ENCODE measurements around the gene SRGAP3. TPM values are rescaled to one million over a fixed set of nuclear protein-coding genes. Genes with fewer than 3 reads are reported as not detected.

Gene SRGAP3
- total RNA-seq, 1 donor from 2014 or later: 7.1 TPM

DNA sequence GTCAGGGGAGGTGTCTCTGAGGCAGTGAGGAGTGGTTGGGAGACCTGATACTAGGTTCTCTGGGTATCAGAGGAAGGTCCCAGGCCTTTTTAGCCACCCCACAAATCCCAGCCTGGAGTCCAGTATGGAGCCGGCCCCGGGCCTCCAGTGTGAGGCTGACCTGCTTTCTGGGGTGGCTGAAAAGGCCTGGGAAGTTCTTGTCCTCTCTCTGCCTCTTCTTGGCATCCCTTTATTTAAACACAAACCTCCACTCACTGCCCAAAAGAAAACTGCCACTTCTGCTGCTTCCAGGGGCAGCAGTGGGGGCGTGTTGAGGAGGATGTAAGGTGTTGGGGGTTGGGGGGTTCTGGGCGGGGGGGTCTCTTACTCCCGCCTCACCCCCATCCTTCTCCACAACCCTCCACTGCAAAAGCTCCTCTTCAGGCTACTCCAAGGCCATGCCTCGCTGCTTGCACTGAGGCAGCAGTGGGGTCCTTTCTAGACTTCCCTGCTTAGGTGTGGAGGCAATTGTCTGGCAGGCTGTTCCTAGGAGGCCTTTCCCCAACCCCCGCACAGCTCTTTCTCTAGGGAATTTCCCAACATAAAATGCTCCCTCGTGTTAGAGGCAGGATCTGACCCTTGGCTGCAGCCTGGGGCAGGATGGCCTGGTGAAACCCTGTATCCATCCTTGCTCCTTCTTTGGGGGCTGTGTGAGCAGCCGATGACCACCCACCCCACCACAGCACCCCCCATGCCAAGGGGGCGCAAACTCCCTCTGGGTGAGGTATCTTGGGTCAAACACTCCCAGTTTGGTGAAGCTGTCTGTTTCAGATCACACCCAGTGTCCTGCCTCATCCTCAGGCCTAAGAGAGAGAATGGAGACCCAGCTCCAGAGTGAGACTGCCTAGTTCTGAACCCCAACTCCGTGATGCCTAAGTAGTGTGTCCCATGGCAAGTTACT lies 274.1 kb downstream of the SRGAP3 start:
- intact Hi-C loops (cut with micrococcal nuclease): no loop called here

DNA sequence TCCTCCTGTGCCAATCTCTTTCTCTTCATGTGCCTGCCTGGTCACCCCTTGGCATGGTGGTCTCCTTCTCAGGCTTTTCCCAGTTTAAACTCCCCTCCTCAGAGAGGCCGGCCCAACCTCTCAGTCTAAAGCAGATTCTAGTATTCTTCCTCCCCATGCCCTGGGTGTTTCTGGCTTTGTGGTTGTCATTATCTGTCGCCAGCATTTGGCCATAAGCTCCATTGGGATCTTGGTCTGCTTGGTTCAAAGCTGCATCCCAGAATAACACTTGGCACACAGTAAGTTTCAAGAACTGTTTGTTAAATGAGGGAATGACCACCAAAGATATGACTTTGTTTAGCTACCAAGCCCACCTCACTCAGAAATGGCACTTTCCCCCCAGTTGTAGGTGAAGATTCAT lies 275.0 kb downstream of the SRGAP3 start:
- intact Hi-C loops (cut with micrococcal nuclease): loop anchor here (5.0 kb wide), 1 partner anchor 273 kb away; the partner anchor contains the start of gene SRGAP3

- intact Hi-C loops (cut with micrococcal nuclease): loop anchor here (5.0 kb wide), 1 partner anchor 275 kb away; the partner anchor contains the start of gene SRGAP3
These were observed 276.8 kb downstream of the SRGAP3 start for GRCh38 chr3:8972639-8973038.

GRCh38 chr3:8970971-8971589 lies 278.4 kb downstream of the SRGAP3 start:
- intact Hi-C loops (cut with micrococcal nuclease): loop anchor here (1.0 to 5.0 kb wide), 3 partner anchors 96 to 331 kb away; partner anchors contain the start of gene SRGAP3

- intact Hi-C loops (cut with micrococcal nuclease): no loop called here
These were observed 280.2 kb downstream of the SRGAP3 start for GRCh38 chr3:8969241-8969640.

- intact Hi-C loops (cut with micrococcal nuclease): no loop called here
These were observed 281.0 kb downstream of the SRGAP3 start for GRCh38 chr3:8968375-8968882.

- intact Hi-C loops (cut with micrococcal nuclease): no loop called here
These were observed 281.9 kb downstream of the SRGAP3 start for GRCh38 chr3:8967553-8967952.

GRCh38 chr3:8966820-8967348 lies 282.6 kb downstream of the SRGAP3 start:
- intact Hi-C loops (cut with micrococcal nuclease): no loop called here

DNA sequence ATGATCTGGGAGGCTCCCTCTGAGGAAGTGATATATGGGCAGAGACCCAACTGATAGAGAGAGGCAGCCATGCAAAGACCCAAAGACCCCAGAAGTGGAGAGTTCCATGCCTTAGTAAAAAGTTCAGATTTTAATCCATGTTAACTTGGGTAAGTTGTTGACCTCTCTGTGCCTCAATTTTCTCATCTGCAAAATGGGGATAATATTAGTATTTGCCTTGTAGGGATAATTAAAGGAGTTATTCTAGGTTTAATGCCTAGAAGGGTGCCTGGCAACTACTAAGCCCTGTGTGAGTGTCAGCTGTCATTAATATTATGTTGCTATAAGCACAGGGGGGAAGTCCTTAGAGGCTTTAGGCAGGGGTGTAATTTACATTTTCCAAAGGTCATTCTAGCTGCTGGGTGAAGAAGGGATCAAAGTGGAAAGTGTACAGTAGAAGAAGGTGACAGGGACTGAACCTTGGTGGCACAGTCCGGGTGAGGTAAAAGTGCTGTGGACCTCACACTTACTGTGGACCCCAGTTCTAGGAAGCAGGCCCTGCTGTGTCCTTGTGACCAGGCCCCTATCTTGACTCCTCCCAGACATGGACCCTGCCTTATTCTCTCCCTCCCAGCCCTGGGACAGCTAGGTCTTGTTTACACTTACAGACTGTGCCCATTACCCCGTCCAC lies 283.2 kb downstream of the SRGAP3 start:
- intact Hi-C loops (cut with micrococcal nuclease): no loop called here

GRCh38 chr3:8964436-8965370 lies 284.7 kb downstream of the SRGAP3 start:
- intact Hi-C loops (cut with micrococcal nuclease): loop anchor here (5.0 kb wide), 1 partner anchor 203 kb away; no protein-coding TSS in a partner anchor

- intact Hi-C loops (cut with micrococcal nuclease): loop anchor here (1.0 to 5.0 kb wide), 4 partner anchors 204 to 686 kb away; partner anchors contain the start of genes MTMR14, SETD5 and THUMPD3
These were observed 286.2 kb downstream of the SRGAP3 start, which contains the start of gene RAD18 for GRCh38 chr3:8963137-8963853. Gene RAD18 (minus strand): TSS chr3:8963472. CDS start chr3:8963385, 87 bp downstream.

- intact Hi-C loops (cut with micrococcal nuclease): loop anchor here (2.0 to 5.0 kb wide), 3 partner anchors 205 to 434 kb away; partner anchors contain the start of genes SETD5 and THUMPD3
These were observed 287.1 kb downstream of the SRGAP3 start for GRCh38 chr3:8962226-8962861.

GRCh38 chr3:8959668-8960067 lies 289.8 kb downstream of the SRGAP3 start:
- intact Hi-C loops (cut with micrococcal nuclease): loop anchor here (5.0 kb wide), 1 partner anchor 208 kb away; no protein-coding TSS in a partner anchor

GRCh38 chr3:8954938-8955763 lies 294.3 kb downstream of the SRGAP3 start:
- intact Hi-C loops (cut with micrococcal nuclease): no loop called here

GRCh38 chr3:8953313-8953712 lies 296.1 kb downstream of the SRGAP3 start:
- intact Hi-C loops (cut with micrococcal nuclease): no loop called here

DNA sequence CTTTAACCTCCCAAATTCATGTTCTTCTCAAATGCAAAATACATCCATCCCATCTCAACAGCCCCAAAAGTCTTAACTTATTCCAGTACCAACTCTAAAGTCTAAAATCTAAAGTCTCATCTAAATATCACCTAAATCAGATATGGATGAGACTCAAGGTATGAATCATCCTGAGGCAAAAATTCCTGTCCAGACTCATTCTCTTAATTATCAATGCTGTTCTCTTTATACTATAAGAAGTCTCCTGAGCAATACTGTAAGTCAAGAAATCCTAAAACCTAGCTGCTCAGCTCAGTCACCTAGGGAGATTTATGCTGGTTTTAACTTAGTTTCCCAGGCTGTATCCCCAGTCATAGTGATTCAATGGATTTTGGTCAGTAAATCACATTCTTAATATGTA lies 297.3 kb downstream of the SRGAP3 start:
- intact Hi-C loops (cut with micrococcal nuclease): no loop called here

DNA sequence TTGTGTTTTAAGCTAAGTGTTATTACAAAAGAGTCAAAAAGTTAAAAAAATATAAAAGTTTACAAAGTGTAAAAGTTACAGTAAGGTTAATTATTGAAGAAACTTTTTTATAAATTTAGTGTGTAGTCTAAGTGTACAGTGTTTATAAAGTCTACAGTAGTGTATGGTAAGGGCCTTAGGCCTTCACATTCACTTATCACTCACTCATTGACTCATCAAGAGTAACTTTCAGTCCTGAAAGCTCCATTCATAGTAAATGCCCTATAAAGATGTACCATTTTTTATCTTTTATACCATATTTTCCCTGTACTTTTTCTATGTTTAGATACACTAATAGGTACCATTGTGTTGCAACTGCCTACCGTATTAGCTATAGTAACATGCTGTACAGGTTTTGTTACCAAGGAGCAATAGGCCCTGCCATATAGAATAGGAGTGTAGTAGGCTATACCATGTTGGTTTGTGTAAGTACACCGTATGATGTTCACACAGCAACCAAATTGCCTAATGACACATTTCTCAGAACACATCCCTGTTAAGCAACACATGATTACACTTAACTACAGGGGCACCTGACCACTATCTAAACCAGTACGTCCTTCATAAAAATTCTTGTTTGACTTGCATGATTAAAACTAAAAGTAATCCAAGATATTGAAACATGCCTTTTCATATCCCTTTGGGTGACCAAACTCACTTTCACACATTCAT lies 303.4 kb downstream of the SRGAP3 start:
- intact Hi-C loops (cut with micrococcal nuclease): no loop called here
